ENCODE data around the gene GTF3C4. TPM values are rescaled to one million over a fixed set of nuclear protein-coding genes. Genes with fewer than 3 reads are reported as not detected.

The GTF3C4 gene
- total RNA-seq, 4 donors from 2014 or later, result 5.6 to 8.3 (median 7.4) TPM

DNA sequence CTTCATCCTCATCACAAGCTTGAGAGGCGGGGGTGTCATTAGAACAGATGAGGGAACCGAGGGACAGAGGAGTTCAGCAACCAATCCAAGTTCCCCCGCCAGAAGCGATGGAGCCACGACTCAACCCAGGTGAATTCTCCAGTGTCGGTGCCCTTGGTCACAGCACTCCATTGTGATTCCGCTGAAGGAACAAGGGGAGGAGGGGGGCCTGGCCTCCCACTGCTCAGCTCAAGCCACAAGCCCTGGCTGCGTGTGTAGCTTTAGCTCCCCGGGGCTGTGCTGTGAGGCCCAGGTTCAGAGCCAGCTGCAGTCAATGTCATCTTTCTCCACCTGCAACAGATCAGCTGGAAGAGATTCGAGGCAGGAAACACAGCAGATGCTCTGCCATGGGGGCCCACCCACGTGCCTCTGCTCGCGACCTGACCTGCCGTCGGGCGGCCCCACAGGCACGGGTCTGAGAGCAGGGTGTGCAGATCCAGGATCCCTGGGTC lies 72.6 kb downstream of the GTF3C4 start:
- DNase-seq, result peak in 1 of 3 donors; percentile 33
- Histone ChIP-seq H3K27me3 (peaks cover 0 to 8% of the 10 kb centered on the region in 2 donors), H3K4me1 (no peaks in the 10 kb centered on the region), H3K27ac (no peak overlapping the region), H3K36me3 (no peaks in the 10 kb centered on the region), H3K4me3 (no peak overlapping the region), H3K9me3 (no peaks in the 10 kb centered on the region)
- TF ChIP-seq, protein P1, sequence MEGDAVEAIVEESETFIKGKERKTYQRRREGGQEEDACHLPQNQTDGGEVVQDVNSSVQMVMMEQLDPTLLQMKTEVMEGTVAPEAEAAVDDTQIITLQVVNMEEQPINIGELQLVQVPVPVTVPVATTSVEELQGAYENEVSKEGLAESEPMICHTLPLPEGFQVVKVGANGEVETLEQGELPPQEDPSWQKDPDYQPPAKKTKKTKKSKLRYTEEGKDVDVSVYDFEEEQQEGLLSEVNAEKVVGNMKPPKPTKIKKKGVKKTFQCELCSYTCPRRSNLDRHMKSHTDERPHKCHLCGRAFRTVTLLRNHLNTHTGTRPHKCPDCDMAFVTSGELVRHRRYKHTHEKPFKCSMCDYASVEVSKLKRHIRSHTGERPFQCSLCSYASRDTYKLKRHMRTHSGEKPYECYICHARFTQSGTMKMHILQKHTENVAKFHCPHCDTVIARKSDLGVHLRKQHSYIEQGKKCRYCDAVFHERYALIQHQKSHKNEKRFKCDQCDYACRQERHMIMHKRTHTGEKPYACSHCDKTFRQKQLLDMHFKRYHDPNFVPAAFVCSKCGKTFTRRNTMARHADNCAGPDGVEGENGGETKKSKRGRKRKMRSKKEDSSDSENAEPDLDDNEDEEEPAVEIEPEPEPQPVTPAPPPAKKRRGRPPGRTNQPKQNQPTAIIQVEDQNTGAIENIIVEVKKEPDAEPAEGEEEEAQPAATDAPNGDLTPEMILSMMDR (IDR thresholded peaks at IDR 0.05), result no peak
- no peak for TF ChIP-seq POLR2A (IDR thresholded peaks at IDR 0.05)

DNA sequence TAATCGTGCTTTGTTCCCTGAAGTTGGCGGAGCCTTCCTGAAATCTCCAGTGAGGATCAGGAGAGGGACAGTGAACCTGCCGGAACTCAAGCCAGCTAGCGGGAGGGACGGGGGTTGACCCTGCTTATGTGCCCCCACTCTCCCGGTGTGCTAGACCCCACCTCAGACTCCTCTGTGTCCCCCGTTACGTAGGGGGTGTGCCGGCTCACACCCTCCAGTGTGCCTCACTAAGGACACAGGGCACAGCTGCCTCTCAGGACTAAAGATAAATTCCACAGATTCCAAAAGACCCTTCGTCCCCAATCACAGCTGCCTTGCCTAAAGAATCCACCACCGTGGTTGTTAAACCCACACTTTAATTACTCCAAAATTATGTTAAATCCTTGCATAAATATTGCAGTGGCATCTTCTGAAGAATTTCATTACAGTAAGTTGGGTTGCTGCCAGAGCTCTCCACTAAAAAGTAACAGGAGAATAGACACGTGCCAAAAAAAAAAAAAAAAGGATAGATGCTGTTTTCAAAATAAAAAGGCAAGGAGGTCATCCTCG lies 73.7 kb downstream of the GTF3C4 start:
- TF ChIP-seq, protein P1 (IDR thresholded peaks at IDR 0.05), result no peak
- TF ChIP-seq POLR2A (IDR thresholded peaks at IDR 0.05), result no peak
- H3K9me3 ChIP-seq, result no peaks in the 10 kb centered on the region
- peak in 1 of 3 donors; percentile 6 for DNase-seq
- no peak overlapping the region for H3K27ac ChIP-seq
- peaks cover 0 to 8% of the 10 kb centered on the region in 2 donors for H3K27me3 ChIP-seq
- H3K36me3 ChIP-seq, result no peaks in the 10 kb centered on the region
- H3K4me1 ChIP-seq, result no peaks in the 10 kb centered on the region
- no peak overlapping the region for H3K4me3 ChIP-seq

Other genes with a start within 250 kb of the GTF3C4 start
- gene BARHL1, start 87.9 kb upstream of the GTF3C4 start, total RNA-seq, result not detected
- 10 to 100 TPM in 1 of 4 donors, 1 to 10 TPM in 3; 4.9 to 14.0 (median 9.0) TPM for gene DDX31, start 481 bp upstream of the GTF3C4 start, total RNA-seq
- gene AK8, start 207.8 kb downstream of the GTF3C4 start, total RNA-seq, result not detected
- 1 to 10 TPM in 2 of 4 donors, under 1 TPM in 1, not detected in 1; 0.53 to 1.8 (median 1.2) TPM for gene SPACA9, start 208.4 kb downstream of the GTF3C4 start, total RNA-seq